GM23338 (cell line): ENCODE measurements around the gene PPP1R13L. TPM values are rescaled to one million over a fixed set of nuclear protein-coding genes. Genes with fewer than 3 reads are reported as not detected.

ENCODE experiments used
- ATAC-seq: fragments of 200-7000 bp; cut with Tn5 transposase; 3 replicates; pipeline ENCODE4 v1.9.1; 2020
- DNase-seq: peaks from one replicate; pipeline ENCODE4 v3.0.0-alpha.2; 2015; ENCODE audit warnings: low spot score
- H2AFZ ChIP-seq: fragments of 200-600 bp; sonication (generic); 2 replicates; pipeline ENCODE4 v1.8.0; 2016; ENCODE audit warnings: antibody characterized with exemption, mild to moderate bottlenecking, moderate library complexity
- H3F3A ChIP-seq: fragments of 200-600 bp; sonication (generic); replicated peaks from 2 replicates; pipeline ENCODE4 v1.8.0; 2017; ENCODE audit warnings: antibody characterized with exemption, mixed run types, low read depth
- H3K27ac ChIP-seq: fragments of 200-600 bp; sonication (generic); 2 replicates; pipeline ENCODE4 v1.6.1; 2016; ENCODE audit warnings: low read depth
- H3K27me3 ChIP-seq: fragments of 200-600 bp; sonication (generic); 2 replicates; pipeline ENCODE4 v1.8.0; 2016; ENCODE audit warnings: mild to moderate bottlenecking, mixed run types, moderate library complexity; ENCODE audit not compliant: insufficient read depth
- H3K36me3 ChIP-seq: fragments of 200-600 bp; sonication (generic); 2 replicates; pipeline ENCODE4 v1.8.0; 2016; ENCODE audit warnings: mild to moderate bottlenecking; ENCODE audit not compliant: insufficient read depth
- H3K4me1 ChIP-seq: fragments of 200-600 bp; sonication (generic); 2 replicates; pipeline ENCODE4 v1.8.0; 2016; ENCODE audit warnings: mild to moderate bottlenecking, moderate library complexity; ENCODE audit not compliant: insufficient read depth
- H3K4me2 ChIP-seq: fragments of 200-600 bp; sonication (generic); 2 replicates; pipeline ENCODE4 v1.7.1; 2017; ENCODE audit warnings: mixed run types
- H3K4me3 ChIP-seq: fragments of 200-600 bp; sonication (generic); 2 replicates; pipeline ENCODE4 v1.6.1; 2016; ENCODE audit warnings: mixed run types
- H3K79me2 ChIP-seq: fragments of 200-600 bp; sonication (generic); replicated peaks from 2 replicates; pipeline ENCODE4 v1.8.0; 2017; ENCODE audit warnings: mild to moderate bottlenecking; ENCODE audit not compliant: insufficient read depth
- H3K9me2 ChIP-seq: fragments of 200-600 bp; sonication (generic); 2 replicates; pipeline ENCODE4 v1.8.0; 2017; ENCODE audit not compliant: insufficient read depth
- H4K20me1 ChIP-seq: fragments of 200-600 bp; sonication (generic); replicated peaks from 2 replicates; pipeline ENCODE4 v1.8.0; 2017; ENCODE audit warnings: mild to moderate bottlenecking; ENCODE audit not compliant: insufficient read depth
- H3K27ac Mint-ChIP-seq: 2 replicates; pipeline ENCODE4 v1.8.0; 2020; ENCODE audit warnings: inconsistent platforms, mild to moderate bottlenecking, moderate library complexity, mixed read lengths
- H3K27me3 Mint-ChIP-seq: 3 replicates; pipeline ENCODE4 v1.8.0; 2022; ENCODE audit warnings: low read depth, mild to moderate bottlenecking, moderate library complexity, mixed read lengths, inconsistent platforms; ENCODE audit not compliant: insufficient read depth, poor library complexity
- H3K36me3 Mint-ChIP-seq: 3 replicates; pipeline ENCODE4 v1.8.0; 2021; ENCODE audit warnings: low read depth, mild to moderate bottlenecking, inconsistent platforms, moderate library complexity, mixed read lengths
- H3K4me1 Mint-ChIP-seq: 3 replicates; pipeline ENCODE4 v1.8.0; 2020; ENCODE audit warnings: mild to moderate bottlenecking, inconsistent platforms, mixed read lengths
- H3K4me3 Mint-ChIP-seq: 3 replicates; pipeline ENCODE4 v1.8.0; 2021; ENCODE audit warnings: moderate library complexity, mild to moderate bottlenecking, inconsistent platforms, mixed read lengths
- H3K9me3 Mint-ChIP-seq: 3 replicates; pipeline ENCODE4 v1.8.0; 2020; ENCODE audit warnings: moderate library complexity, mild to moderate bottlenecking, inconsistent platforms, mixed read lengths
- ETS1 ChIP-seq: IDR thresholded peaks from 2 replicates; pipeline ENCODE4 v1.6.1; 2016; ENCODE audit warnings: antibody characterized with exemption
- EZH2 ChIP-seq: fragments of 200-600 bp; sonication (generic); IDR thresholded peaks from one replicate; pipeline ENCODE4 v1.8.0; 2017; ENCODE audit warnings: antibody characterized with exemption, mild to moderate bottlenecking, low read depth; ENCODE audit not compliant: unreplicated experiment
- JUNB ChIP-seq: IDR thresholded peaks from one replicate; pipeline ENCODE4 v1.6.1; 2016; ENCODE audit warnings: antibody characterized with exemption; ENCODE audit not compliant: unreplicated experiment
- POLR2AphosphoS5 ChIP-seq: IDR thresholded peaks from 2 replicates; pipeline ENCODE4 v1.6.1; 2016; ENCODE audit warnings: antibody characterized with exemption, low read depth
- STAT1 ChIP-seq: IDR thresholded peaks from one replicate; pipeline ENCODE4 v1.6.1; 2016; ENCODE audit warnings: antibody characterized with exemption; ENCODE audit not compliant: unreplicated experiment
- ZNF114 ChIP-seq: fragments of 250-450 bp; sonication (Bioruptor Pico); IDR thresholded peaks from 2 replicates; pipeline ENCODE4 v1.5.0; 2020; ENCODE audit warnings: mild to moderate bottlenecking, moderate library complexity
- polyA plus RNA-seq: library from polyadenylated mRNA; unstranded; fragments of >200 nt; fragmentation: Nextera tagmentation; extraction: Ambion mirVana; gene quantifications from 2 replicates; pipeline ENCODE4 v1.2.1, GENCODE V29; 2016
- total RNA-seq: library from RNA; depleted of rRNA; stranded (reverse); fragments of >200 nt; shearing (Covaris generic); gene quantifications from 2 replicates; pipeline ENCODE4 v1.2.3, GENCODE V29; 2014
- TF ChIP-seq, protein P1 (sequence below): fragments of 250-450 bp; sonication (Bioruptor Pico); IDR thresholded peaks from 2 replicates; pipeline ENCODE4 v1.5.0; 2020; ENCODE audit warnings: mild to moderate bottlenecking, moderate library complexity
- TF ChIP-seq, protein P2 (sequence below): IDR thresholded peaks from one replicate; pipeline ENCODE4 v1.6.1; 2018; ENCODE audit warnings: antibody characterized with exemption; ENCODE audit not compliant: unreplicated experiment
- TF ChIP-seq, protein P3 (sequence below), 2 experiments: fragments of 200-600 bp in 1 of 2; sonication (generic) in 1 of 2; conservative IDR thresholded peaks; 2 replicates each; pipeline versions ENCODE4 v1.5.1 to v1.6.1; 2016 to 2017; ENCODE audit warnings: antibody characterized with exemption in 2 of 2, low read depth in 2 of 2, mild to moderate bottlenecking in 2 of 2, moderate library complexity in 1 of 2

The PPP1R13L gene
- total and polyA plus RNA-seq, 2 experiments from 2014 or later: 9.6 to 15.5 TPM

DNA sequence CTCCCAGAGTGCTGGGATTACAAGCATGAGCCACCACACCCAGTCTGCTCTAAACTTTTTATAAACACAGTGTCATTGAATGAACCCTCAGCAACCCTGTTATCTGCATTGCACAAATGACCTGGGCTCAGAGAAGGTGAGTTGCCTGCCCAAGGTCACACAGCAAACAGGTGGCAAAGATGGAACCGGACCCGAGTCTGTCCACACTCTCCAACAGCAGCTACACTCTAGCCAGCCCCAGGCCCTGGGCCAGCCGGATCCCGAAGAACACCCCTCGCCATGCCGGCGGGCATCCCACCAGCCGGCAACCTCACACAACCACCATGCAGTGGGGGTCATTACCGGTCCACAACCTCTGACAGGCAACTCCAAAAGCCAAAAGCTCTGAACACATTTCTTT is 49.0 kb downstream of the PPP1R13L start (continued):
- TF ChIP-seq, protein P1, sequence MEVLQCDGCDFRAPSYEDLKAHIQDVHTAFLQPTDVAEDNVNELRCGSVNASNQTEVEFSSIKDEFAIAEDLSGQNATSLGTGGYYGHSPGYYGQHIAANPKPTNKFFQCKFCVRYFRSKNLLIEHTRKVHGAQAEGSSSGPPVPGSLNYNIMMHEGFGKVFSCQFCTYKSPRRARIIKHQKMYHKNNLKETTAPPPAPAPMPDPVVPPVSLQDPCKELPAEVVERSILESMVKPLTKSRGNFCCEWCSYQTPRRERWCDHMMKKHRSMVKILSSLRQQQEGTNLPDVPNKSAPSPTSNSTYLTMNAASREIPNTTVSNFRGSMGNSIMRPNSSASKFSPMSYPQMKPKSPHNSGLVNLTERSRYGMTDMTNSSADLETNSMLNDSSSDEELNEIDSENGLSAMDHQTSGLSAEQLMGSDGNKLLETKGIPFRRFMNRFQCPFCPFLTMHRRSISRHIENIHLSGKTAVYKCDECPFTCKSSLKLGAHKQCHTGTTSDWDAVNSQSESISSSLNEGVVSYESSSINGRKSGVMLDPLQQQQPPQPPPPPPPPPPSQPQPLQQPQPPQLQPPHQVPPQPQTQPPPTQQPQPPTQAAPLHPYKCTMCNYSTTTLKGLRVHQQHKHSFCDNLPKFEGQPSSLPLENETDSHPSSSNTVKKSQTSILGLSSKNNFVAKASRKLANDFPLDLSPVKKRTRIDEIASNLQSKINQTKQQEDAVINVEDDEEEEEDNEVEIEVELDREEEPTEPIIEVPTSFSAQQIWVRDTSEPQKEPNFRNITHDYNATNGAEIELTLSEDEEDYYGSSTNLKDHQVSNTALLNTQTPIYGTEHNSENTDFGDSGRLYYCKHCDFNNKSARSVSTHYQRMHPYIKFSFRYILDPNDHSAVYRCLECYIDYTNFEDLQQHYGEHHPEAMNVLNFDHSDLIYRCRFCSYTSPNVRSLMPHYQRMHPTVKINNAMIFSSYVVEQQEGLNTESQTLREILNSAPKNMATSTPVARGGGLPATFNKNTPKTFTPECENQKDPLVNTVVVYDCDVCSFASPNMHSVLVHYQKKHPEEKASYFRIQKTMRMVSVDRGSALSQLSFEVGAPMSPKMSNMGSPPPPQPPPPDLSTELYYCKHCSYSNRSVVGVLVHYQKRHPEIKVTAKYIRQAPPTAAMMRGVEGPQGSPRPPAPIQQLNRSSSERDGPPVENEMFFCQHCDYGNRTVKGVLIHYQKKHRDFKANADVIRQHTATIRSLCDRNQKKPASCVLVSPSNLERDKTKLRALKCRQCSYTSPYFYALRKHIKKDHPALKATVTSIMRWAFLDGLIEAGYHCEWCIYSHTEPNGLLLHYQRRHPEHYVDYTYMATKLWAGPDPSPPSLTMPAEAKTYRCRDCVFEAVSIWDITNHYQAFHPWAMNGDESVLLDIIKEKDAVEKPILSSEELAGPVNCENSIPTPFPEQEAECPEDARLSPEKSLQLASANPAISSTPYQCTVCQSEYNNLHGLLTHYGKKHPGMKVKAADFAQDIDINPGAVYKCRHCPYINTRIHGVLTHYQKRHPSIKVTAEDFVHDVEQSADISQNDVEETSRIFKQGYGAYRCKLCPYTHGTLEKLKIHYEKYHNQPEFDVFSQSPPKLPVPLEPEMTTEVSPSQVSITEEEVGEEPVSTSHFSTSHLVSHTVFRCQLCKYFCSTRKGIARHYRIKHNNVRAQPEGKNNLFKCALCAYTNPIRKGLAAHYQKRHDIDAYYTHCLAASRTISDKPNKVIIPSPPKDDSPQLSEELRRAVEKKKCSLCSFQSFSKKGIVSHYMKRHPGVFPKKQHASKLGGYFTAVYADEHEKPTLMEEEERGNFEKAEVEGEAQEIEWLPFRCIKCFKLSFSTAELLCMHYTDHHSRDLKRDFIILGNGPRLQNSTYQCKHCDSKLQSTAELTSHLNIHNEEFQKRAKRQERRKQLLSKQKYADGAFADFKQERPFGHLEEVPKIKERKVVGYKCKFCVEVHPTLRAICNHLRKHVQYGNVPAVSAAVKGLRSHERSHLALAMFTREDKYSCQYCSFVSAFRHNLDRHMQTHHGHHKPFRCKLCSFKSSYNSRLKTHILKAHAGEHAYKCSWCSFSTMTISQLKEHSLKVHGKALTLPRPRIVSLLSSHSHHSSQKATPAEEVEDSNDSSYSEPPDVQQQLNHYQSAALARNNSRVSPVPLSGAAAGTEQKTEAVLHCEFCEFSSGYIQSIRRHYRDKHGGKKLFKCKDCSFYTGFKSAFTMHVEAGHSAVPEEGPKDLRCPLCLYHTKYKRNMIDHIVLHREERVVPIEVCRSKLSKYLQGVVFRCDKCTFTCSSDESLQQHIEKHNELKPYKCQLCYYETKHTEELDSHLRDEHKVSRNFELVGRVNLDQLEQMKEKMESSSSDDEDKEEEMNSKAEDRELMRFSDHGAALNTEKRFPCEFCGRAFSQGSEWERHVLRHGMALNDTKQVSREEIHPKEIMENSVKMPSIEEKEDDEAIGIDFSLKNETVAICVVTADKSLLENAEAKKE (CRISPR knock-in tag): no peak
- no peak for TF ChIP-seq ETS1

- Histone ChIP-seq H2AFZ (no peak overlapping the region), H3K27me3 (no peaks in the 10 kb centered on the region), H3K4me1 (no peaks in the 10 kb centered on the region), H3K4me3 (no peak overlapping the region), H3K36me3 (peaks cover 32% of the 10 kb centered on the region; the same call in 1 of the 2 replicates), H4K20me1 (peaks cover 10% of the 10 kb centered on the region), H3K4me2 (no peak overlapping the region), H3K9me2 (no peaks in the 10 kb centered on the region), H3K79me2 (no peaks in the 10 kb centered on the region), H3K27ac (no peak overlapping the region), H3F3A (no peaks in the 10 kb centered on the region)
- Mint-ChIP-seq H3K27ac (no peak overlapping the region), H3K9me3 (no peaks in the 10 kb centered on the region), H3K4me1 (no peaks in the 10 kb centered on the region; the same call in 2 of the 3 replicates), H3K27me3 (peaks cover 19% of the 10 kb centered on the region), H3K36me3 (peaks cover 79% of the 10 kb centered on the region), H3K4me3 (no peak overlapping the region)
- no peak for DNase-seq
- TF ChIP-seq EZH2 (no peak), STAT1 (no peak), ETS1 (no peak), JUNB (no peak), ZNF114 (no peak), POLR2AphosphoS5 (no peak)
- TF ChIP-seq, protein P2, sequence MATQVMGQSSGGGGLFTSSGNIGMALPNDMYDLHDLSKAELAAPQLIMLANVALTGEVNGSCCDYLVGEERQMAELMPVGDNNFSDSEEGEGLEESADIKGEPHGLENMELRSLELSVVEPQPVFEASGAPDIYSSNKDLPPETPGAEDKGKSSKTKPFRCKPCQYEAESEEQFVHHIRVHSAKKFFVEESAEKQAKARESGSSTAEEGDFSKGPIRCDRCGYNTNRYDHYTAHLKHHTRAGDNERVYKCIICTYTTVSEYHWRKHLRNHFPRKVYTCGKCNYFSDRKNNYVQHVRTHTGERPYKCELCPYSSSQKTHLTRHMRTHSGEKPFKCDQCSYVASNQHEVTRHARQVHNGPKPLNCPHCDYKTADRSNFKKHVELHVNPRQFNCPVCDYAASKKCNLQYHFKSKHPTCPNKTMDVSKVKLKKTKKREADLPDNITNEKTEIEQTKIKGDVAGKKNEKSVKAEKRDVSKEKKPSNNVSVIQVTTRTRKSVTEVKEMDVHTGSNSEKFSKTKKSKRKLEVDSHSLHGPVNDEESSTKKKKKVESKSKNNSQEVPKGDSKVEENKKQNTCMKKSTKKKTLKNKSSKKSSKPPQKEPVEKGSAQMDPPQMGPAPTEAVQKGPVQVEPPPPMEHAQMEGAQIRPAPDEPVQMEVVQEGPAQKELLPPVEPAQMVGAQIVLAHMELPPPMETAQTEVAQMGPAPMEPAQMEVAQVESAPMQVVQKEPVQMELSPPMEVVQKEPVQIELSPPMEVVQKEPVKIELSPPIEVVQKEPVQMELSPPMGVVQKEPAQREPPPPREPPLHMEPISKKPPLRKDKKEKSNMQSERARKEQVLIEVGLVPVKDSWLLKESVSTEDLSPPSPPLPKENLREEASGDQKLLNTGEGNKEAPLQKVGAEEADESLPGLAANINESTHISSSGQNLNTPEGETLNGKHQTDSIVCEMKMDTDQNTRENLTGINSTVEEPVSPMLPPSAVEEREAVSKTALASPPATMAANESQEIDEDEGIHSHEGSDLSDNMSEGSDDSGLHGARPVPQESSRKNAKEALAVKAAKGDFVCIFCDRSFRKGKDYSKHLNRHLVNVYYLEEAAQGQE: no peak
- TF ChIP-seq, protein P3, sequence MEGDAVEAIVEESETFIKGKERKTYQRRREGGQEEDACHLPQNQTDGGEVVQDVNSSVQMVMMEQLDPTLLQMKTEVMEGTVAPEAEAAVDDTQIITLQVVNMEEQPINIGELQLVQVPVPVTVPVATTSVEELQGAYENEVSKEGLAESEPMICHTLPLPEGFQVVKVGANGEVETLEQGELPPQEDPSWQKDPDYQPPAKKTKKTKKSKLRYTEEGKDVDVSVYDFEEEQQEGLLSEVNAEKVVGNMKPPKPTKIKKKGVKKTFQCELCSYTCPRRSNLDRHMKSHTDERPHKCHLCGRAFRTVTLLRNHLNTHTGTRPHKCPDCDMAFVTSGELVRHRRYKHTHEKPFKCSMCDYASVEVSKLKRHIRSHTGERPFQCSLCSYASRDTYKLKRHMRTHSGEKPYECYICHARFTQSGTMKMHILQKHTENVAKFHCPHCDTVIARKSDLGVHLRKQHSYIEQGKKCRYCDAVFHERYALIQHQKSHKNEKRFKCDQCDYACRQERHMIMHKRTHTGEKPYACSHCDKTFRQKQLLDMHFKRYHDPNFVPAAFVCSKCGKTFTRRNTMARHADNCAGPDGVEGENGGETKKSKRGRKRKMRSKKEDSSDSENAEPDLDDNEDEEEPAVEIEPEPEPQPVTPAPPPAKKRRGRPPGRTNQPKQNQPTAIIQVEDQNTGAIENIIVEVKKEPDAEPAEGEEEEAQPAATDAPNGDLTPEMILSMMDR (conservative IDR thresholded peaks at IDR 0.05; ENCODE audit: low read depth in 2 of 2): no peak
- no peak for ATAC-seq
These were observed 49.5 kb downstream of the PPP1R13L start for GRCh38 chr19:45355402-45355801.
